GM21723 (cell line): ENCODE measurements around the gene GABARAPL1.
A peak's percentile ranks its signal among the peaks of the same experiment; 100 is the strongest.
"Not testable (repeated sequence)": the region's sequence is repeated elsewhere in the genome, so short reads cannot be mapped to it uniquely, and the experiment has no call there.

Experiments
- ATAC-seq: cut with Tn5 transposase; IDR thresholded peaks from one replicate; pipeline ENCODE4 v1.9.1; 2021; ENCODE audit warnings: mild to moderate bottlenecking, moderate library complexity; ENCODE audit not compliant: unreplicated experiment

GABARAPL1 gene

DNA sequence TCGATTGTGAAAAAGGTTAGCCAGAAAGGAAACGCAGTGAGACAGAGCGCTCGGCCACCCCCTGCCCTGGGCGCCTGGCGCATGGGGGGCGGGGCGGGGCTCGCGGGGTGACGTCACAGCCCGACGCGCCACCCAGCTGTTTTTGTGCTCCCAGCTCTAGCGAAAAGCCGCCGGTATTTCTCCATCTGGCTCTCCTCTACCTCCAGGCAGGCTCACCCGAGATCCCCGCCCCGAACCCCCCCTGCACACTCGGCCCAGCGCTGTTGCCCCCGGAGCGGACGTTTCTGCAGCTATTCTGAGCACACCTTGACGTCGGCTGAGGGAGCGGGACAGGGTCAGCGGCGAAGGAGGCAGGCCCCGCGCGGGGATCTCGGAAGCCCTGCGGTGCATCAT, at the start of gene GABARAPL1:
Gene GABARAPL1 (plus strand): TSS at position 139 of the 393 bp plus-strand sequence. CDS start 253 bp downstream, at position 392.
- peak; percentile 74 for ATAC-seq

DNA sequence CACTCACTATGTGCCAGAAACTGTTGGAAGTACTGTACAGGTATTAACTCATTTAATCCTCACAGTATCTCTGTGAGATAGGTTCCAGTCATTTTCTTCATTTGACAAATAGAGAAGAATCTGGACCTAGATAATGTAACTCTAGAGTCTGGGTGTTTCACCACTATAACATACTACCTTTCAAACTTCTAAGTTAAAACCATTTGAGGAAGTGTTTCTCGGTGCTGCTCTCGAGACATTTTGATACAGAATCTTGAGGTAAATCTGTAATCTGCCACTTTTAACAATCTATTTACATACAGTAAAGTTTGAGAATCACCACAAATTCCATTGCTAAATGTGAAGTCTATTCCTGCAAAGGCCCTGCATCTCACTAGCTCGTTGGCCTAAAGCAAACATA, 49.6 kb upstream of the GABARAPL1 start:
- ATAC-seq: no peak

DNA sequence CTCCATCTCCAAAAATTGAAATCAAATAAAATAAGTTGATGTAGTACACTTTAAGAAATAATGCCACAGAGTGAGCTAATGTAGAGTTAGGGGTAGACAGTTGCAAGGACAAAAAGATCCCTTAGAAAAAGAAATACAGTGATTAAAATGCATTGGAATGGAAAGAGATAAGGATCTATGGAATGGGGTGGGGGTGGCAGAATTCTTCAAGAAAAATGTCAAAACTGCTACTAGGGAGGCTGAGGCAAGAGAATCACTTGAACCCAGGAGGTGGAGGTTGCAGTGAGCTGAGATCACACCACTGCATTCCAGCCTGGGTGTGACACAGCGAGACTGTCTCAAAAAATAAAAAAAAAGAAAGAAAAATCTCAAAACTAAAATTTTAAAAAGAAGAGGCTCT, 47.3 kb upstream of the GABARAPL1 start:
- no peak for ATAC-seq

DNA sequence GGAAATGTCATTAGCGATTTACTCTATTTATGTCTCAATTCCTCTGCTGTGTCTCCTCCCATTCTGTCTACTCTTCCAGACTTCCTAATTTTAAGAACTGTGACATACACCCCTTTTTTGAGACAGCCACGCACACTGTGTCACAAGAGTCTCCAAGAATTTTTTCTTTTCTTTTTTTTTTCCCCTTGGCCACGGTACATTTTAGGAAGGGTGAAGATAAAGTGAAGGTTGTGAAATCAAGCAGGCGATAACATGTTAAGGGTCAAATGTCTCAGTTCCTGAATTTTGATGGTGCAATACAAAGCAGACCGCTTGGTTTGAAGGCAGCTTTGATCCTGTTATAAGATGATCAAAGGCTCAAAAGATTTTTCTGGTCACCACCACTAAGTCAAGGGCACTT, 45.1 kb upstream of the GABARAPL1 start:
- no peak for ATAC-seq

DNA sequence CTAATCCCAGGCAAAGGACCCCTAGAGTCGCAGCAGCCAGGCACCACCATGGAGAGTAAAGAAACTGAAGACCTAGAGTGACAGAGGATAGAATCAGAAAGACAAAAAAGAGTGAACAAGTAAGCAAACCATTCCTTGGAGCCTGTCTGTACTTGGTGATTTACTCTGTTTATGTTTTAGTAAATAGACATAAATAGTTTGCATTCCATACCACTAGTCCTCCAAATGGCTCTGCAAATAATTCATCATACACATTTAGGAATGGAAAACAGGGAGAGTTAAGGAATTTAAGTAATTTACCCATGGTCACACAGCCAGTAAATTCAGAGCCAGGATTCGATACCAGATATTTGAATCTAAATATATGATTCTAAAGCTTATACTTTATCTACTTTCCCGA, 43.6 kb upstream of the GABARAPL1 start:
- no peak for ATAC-seq

DNA sequence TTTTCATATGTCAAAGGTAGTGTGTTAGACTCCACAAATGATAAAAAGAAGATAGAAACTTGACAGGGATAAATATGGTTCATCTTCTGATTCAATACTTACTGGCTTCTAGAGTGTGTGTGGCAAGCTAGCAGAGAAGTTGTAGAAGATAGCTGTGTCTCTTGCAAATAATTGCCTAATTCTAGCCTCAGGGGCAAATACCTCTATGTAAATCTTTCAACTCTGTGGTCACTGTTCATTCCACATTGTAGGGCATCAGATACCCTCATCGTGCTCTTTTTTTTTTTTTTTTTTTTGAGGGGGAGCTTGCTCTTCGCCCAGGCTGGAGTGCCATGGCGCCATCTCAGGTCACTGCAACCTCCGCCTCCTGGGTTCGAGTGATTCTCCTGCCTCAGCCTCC, 42.5 kb upstream of the GABARAPL1 start:
- ATAC-seq: no peak

DNA sequence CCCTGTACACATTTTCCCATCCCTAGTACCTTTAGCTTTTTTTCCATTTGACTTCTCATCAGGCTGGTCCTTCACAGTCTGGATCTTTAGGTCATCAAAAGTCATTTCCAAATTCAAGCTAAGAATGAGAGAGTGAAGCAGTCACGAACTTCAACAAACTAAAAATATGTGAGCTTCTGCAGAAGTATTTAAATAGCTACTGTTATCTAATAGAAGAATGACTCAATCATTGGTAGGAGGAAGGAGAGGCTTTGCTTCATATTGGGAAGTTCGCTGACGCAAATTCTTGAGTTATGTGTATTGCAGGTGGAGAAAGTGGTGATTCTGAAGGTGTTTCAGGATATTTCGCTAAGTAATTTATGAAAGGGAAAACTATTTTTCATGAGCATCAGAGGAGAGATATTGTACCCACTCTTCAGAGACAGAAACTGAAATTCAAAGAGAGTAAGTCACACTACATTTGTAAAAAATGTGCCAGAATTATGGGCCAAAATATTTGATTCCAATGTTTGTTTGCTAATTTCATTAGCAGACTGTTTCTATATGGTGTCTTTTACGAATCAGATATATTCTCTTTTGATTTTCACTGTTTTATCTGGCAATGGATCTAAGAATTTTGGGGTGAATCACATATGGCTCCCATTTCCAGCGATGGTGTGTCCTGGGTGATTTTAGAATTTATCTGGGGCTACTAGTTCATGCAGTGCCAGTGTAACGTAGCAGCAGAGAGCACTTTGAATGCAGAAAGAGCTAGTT, 40.5 kb upstream of the GABARAPL1 start, which contains the start of gene OLR1:
Gene OLR1 (minus strand): TSS at position 160 of the 756 bp plus-strand sequence. CDS start 55 bp downstream, at position 105.
- ATAC-seq: no peak

DNA sequence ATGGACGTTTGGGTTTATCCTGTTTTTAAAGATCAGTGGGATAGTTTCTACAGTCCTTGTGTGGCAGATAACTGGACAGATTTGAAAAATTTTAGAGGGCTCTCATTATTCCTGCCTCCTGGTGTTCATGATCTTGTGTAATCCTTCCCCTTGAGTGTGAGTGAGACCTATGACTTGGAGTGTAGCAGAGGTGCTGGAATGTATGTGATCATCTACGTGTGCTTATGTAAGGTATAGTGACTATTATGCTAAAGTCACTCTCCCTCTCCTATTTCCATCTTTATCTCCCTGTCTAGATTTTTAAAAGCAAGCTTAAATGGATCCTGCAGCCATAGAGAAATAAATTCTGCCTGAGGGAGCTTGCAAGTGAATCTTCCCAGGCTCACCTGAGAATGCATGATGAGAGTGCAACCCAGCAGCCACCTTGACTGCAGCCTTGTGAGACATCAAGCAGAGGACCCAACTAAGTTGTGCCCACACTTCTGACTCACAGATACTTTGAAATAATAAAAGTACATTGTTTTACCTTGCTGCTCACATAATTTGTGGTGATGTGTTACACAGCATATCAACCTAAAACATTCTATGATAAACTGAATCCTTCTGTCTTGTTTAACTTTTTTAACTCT, 37.6 kb upstream of the GABARAPL1 start:
- no peak for ATAC-seq

DNA sequence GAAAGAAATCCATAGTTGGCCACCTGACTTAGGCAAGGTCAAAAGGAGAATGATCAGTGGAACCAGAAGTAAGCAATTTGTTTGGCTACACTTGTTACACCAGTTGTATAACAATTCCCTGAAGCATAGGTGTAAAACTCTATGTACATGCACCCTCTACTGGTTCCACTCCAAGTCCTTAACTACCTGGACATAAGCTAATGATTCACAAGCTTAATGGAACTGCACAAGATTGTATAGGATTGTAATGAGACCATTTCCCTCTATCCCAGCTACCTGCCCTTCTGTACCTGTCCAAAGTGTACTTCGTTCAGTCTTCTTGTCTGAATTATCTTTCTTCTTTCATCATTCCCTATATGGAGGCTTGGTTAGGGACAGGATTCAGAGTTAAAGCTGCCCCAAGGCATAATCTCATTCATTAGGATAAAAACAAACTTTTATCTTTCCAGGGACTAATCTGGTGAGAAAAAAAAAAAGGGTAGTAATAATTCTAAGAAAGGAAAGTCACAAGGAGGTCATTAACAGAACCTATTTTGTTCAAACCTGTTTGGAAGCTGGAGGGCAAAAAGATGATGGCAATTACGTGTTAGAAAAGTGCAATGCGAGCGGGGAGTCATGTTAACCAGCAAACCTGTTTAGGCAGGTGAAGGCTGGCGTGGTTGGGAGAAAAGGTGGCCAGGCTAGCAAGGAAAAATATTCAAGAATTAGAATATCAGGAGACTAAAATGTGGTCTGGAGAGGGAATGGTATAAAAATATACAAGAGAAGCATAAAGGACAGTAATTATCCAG, 36.6 kb upstream of the GABARAPL1 start:
- no peak for ATAC-seq

DNA sequence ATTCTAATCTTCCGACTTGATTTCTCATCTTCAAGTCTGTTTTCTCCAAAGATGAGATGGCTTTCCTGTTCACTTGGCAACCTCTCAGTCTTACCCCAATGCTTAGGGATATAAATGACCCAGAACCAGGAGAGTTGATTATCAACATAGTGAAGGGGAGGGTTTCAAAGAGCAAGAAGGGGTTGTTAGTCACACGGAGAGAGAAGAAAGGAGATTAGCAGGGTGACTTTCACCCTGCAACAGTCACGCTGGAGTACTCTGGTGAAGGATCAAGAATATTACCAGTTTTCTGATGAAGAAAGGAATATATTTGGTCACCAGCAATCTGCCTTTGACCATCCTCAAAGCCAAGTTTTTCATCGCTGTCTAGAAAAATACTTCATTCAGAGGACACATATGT, 33.9 kb upstream of the GABARAPL1 start, which contains the start of gene TMEM52B:
Gene TMEM52B (plus strand): TSS at position 212 of the 400 bp plus-strand sequence. CDS start 543 bp downstream, outside the sequence.
- no peak for ATAC-seq

DNA sequence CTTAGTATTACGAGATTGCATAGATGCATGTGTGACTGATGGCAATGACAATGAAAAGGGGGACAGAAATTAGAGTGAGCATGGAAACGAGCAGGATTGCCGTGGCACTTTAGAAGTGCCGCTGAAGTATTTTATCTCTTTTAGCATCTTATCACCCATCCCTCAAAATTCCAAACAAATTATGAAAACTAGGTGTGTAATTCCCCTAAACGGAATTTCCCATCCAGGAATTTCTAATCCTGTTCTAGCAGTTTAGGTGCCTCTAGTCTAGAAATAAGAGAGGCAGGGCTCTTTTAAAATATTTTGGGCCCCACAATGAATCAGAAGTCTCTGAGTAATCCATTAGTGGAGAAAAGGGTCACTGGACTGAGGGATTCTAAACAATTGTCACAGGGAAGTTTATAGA, 32.9 kb upstream of the GABARAPL1 start:
- ATAC-seq: no peak

DNA sequence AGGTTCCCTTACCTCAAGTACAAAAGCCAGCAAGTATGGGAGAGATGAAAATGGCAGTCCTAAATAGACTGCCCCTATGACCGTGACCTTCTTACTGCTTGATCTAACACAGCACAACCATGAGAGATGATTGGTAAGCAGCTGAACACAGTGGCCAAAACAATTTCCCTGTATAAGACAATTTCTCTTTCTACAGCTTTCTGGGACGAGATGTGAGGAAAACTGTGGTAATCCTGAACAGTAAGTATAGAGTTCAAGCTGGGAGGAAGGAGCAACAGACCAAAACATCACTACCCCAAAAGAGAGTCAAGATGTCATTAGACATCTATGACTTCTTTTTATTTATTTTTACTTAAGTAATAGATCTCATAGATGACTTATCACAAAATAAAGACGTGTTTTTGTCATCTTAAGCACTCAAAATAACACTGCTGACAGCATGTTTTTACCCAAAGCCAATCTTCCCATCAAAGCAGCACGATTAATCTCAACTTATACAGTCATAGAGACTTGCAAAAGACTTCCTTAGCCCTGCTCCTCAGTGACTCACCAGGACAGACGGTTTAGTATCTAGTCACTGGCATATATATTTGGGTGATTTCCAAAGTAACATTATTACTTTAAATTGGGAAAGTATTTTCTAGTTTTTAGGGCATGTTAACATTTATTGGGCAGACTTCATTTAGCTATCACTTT, 30.2 kb upstream of the GABARAPL1 start:
- ATAC-seq: no peak

DNA sequence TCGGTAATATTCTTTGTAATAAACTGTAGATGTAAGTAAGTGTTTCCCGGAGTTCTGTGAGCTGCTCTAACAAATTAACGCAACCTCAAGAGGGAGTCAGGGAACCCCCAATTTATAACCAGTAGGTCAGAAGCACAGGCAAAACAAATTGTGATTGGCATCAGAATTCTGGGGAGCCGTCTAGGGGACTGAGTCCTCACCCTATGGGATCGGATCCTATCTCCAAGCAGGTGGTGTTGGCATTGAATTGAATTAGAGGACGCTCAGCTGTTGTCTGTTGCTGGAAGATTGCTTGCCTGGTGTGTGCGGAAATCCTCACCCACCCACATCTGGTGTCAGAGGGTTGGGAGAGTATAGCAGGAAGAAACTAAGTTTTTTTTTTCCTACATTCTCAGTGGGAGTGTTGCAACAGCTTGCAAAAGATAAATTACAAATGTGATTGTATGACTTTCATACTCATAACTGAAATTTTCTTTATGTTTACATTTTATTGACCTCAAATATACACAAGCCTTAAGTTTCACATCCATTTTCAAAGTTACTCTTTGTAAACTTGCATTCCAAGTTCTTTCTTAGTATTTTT, 28.3 kb upstream of the GABARAPL1 start:
- ATAC-seq: no peak

DNA sequence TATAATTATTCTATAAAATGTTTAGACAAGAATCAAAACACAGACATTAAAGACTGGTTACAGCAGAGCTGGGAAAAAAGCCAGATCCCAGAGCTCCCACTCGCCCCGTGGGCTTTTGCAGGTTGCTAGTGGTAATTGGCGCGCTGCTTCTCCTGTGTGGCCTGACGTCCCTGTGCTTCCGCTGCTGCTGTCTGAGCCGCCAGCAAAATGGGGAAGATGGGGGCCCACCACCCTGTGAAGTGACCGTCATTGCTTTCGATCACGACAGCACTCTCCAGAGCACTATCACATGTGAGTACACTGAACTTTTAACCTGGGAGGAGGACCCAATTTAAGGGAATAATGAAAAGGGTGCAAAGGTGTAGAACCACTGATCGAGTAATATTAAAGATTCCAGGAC, 26.4 kb upstream of the GABARAPL1 start:
- no peak for ATAC-seq

DNA sequence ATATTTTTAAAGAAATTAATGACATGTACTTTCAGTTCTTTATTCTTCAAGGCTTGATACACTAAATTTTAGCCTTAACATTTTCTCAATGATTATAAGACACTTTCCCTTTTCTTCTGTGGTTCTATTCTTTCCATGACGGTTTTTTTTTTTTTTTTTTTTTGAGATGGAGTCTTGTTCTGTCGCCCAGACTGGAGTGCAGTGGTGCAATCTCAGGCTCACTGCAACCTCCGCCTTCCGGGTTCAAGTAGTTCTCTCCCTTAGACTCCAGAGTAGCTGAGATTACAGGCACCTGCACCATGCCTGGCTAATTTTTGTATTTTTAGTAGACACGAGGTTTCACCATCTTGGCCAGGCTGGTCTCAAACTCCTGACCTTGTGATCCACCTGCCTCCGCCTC, 25.7 kb upstream of the GABARAPL1 start:
- ATAC-seq: not testable (repeated sequence)

DNA sequence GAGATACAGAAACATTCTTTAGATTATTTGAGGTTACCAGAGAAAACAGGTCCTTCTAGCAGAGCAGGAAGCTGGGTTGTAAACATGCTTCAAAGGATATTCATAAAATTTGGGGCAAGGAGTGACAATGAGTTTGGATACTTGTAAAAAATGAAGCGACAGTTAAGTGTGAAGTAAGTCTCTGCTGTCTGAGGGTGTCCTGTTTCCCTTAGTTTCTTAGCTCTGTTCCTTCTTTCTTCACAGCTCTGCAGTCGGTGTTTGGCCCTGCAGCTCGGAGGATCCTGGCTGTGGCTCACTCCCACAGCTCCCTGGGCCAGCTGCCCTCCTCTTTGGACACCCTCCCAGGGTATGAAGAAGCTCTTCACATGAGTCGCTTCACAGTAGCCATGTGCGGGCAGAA, 23.0 kb upstream of the GABARAPL1 start:
- no peak for ATAC-seq

DNA sequence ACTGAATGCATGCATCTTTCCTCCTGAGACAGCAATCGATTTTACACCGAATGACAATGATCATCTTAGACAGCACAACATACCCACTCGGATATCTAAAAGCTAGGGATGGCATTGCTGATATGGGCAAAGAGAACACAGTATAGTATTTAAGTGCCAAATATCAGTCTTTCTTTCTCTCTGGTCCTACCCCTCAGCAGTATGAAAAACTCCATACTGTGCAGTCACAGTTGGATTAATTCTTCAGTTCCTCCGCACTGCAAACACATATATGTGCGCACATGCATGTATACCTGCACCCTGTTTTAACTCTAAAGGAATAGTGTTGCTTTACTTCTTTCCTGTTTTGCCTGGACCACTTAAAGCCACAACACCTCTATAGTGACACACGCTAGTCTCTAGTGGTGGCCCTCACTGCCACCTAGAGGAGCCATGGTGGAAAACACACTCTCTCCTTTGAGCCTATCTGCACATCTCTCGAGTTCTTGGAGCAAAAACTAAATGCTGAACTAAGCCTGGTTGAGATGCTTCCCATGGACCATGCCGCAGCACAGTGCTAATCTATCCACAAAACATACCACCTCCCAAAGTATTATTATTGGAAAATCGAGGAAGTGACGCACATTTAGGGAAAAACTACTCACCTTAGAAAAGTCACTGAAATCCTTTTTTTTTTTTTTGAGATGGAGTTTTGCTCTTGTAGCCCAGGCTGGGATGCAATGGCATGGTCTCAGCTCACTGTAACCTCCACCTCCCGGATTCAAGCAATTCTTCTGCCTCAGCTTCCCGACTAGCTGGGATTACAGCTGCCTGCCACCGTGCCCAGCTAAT, 21.9 kb upstream of the GABARAPL1 start:
- ATAC-seq: peak; percentile 93

DNA sequence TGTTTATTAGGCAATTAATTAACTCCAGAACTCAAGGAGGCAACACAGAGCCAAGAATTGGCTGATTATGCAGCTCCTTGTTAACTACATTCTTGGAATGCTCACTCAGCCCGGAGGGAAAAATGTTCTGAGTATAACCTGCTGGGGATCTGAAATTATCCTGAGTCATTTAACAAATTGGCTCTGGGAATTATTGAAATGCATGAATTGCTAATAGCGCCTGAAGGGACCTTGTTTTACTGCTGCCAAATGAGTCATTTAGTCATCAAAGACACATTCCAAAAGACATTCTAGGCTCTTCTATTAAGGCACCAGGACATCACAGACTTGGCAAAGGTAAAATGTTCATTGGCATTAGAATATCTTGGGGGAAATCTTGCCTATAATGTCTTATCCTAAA, 20.8 kb upstream of the GABARAPL1 start:
- ATAC-seq: no peak

DNA sequence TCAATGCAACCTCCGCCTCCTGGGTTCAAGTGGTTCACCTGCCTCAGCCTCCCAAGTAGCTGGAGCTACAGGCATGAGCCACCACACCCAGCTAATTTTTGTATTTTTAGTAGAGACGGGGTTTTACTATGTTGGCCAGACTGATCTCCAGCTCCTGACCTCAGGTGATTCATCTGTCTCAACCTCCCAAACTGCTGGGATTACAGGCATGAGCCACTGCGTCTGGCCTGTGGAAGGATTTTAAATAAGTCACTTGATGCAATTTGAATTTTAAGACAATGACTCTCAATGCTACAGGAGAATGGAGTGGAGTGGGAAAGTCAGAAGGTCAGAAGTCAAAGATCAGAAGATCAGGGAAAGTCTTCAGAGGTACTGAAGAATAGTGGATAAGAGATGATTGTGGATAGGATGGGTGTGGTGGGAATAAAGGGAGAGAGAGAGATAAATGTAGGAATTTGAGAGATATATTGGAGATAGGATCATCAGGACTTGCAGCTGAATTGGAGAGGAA, 18.5 kb upstream of the GABARAPL1 start:
- ATAC-seq: no peak
